B cell (primary cell): ENCODE measurements around the gene HOXB3.

Experiments used
- CTCF ChIP-seq: fragments of 200-600 bp; IDR thresholded peaks from one replicate; pipeline ENCODE4 v1.8.0; 2022; ENCODE audit warnings: antibody characterized with exemption, mild to moderate bottlenecking
- EZH2 ChIP-seq: IDR thresholded peaks from 2 replicates; pipeline ENCODE4 v1.6.1; 2012; ENCODE audit warnings: borderline replicate concordance, low read depth, mild to moderate bottlenecking, moderate library complexity, low read length; ENCODE audit not compliant: insufficient read depth, poor library complexity, severe bottlenecking

DNA sequence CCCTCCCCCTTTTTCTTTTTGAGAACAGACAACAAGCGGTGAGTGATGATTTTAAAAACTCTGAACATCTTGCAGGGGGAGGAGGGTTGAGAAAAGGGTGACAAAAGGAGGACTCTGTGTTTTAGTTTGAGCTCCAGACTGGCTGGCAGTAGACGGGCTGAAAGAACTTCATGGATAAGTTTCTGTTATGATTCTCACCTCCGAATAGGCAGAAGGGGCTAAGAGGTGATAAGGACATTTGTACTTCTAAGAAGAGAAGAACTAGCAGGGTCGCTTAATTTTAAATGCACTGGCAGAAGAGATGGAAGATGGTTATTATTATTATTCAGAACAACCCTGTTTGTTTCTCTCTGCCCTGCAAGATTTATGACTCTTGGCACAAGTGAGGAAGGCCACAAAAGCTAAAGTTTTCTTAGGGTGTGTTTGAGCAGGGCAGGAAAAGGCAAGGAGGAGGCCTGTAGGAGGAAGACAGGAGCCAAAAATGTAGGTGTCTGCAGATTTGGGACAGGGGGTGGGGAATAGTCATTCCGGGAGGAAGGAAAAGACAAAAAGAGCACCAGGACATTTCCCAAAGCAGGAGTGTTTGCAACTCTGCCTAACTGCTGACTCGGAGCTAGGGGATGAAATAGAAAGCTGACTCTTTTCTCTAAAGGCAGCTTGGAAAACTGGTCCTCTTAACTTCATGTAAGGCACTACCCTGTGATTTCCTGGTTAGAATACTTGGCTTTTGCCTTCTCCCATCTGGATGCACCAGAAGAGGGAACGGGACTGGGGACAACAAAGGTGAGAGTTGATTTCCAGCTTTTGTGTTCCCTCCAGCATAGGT is 33.3 kb downstream of the HOXB3 start:
- no peak for TF ChIP-seq CTCF
- TF ChIP-seq EZH2, result no peak
